ENCODE measurements around the gene EPS8L2. TPM values are rescaled to one million over a fixed set of nuclear protein-coding genes. Genes with fewer than 3 reads are reported as not detected.

The EPS8L2 gene
- total and polyA plus RNA-seq, 10 donors, result 4.2 to 14.7 (median 7.3) TPM

- Histone ChIP-seq H3K27ac (no peak overlapping the region), H3K27me3 (replicated peaks in 1 of 7) (no peaks in the 10 kb centered on the region), H3K9me3 (peaks cover 0 to 11% (median 2%) of the 10 kb centered on the region in 8 donors), H3K4me1 (peaks cover 0 to 19% (median 9%) of the 10 kb centered on the region in 6 donors), H3K4me3 (no peak overlapping the region), H3K36me3 (peaks cover 0 to 95% (median 40%) of the 10 kb centered on the region in 6 donors)
- 87 to 96% (median 93%) methylated on average over 3 of the region's 3 CpGs for WGBS, 5 donors
- TF ChIP-seq CTCF (IDR thresholded peaks at IDR 0.05 in 8 of 11, conservative IDR thresholded peaks at IDR 0.05 in 3 of 11) (no peak), POLR2A (IDR thresholded peaks at IDR 0.05) (no peak), POLR2AphosphoS5 (IDR thresholded peaks at IDR 0.05) (no peak)
- intact Hi-C loops (cut with DNase I; ENCODE audit: low total_unique reads), result no loop called here
- no peak for DNase-seq
Measured at GRCh38 chr11:678297-678696, 27.7 kb upstream of the EPS8L2 start.

- intact Hi-C loops (cut with DNase I; ENCODE audit: low total_unique reads), result no loop called here
- no peak for TF ChIP-seq POLR2A (IDR thresholded peaks at IDR 0.05)
- TF ChIP-seq POLR2AphosphoS5 (IDR thresholded peaks at IDR 0.05), result peak in 1 of 3 donors; percentile 38
- Histone ChIP-seq H3K27me3 (replicated peaks in 1 of 7) (no peaks in the 10 kb centered on the region), H3K27ac (peak overlapping the region in 5 of 8 donors; percentile 10 to 73 (median 55)), H3K4me1 (peaks cover 0 to 19% (median 9%) of the 10 kb centered on the region in 6 donors), H3K9me3 (peaks cover 0 to 11% (median 2%) of the 10 kb centered on the region in 8 donors), H3K4me3 (no peak overlapping the region), H3K36me3 (peaks cover 0 to 95% (median 38%) of the 10 kb centered on the region in 6 donors)
- no peak for DNase-seq
- WGBS, 5 donors, result 81 to 86% (median 84%) methylated on average over 35 to 36 of the region's 36 CpGs
Measured at GRCh38 chr11:679271-680207, 26.5 kb upstream of the EPS8L2 start.

- peaks cover 0 to 19% (median 9%) of the 10 kb centered on the region in 6 donors for H3K4me1 ChIP-seq
- intact Hi-C loops (cut with DNase I; ENCODE audit: low total_unique reads), result no loop called here
- no peak overlapping the region for H3K4me3 ChIP-seq
- H3K27ac ChIP-seq, result peak overlapping the region in 5 of 8 donors; percentile 10 to 73 (median 55)
- peaks cover 0 to 11% (median 2%) of the 10 kb centered on the region in 8 donors for H3K9me3 ChIP-seq
- no peaks in the 10 kb centered on the region for H3K27me3 ChIP-seq (replicated peaks in 1 of 7)
- 71 to 85% (median 78%) methylated on average over 18 to 19 of the region's 19 CpGs for WGBS, 5 donors
- peak; percentile 84 for DNase-seq
- peaks cover 0 to 95% (median 44%) of the 10 kb centered on the region in 6 donors for H3K36me3 ChIP-seq
- TF ChIP-seq POLR2A (IDR thresholded peaks at IDR 0.05) (no peak), POLR2AphosphoS5 (IDR thresholded peaks at IDR 0.05) (peak; percentile 62 to 75 (median 68))
Measured at GRCh38 chr11:680476-680875, 25.6 kb upstream of the EPS8L2 start.

- H3K36me3 ChIP-seq, result peaks cover 0 to 97% (median 47%) of the 10 kb centered on the region in 6 donors
- peak overlapping the region in 5 of 8 donors; percentile 10 to 73 (median 55) for H3K27ac ChIP-seq
- WGBS, 5 donors, result 85 to 91% (median 89%) methylated on average over 13 of the region's 13 CpGs
Measured at GRCh38 chr11:680970-681369, 25.1 kb upstream of the EPS8L2 start.

More at GRCh38 chr11:680970-681369, 25.1 kb upstream of the EPS8L2 start:
- DNase-seq, result no peak
- intact Hi-C loops (cut with DNase I; ENCODE audit: low total_unique reads), result no loop called here
- Histone ChIP-seq H3K9me3 (peaks cover 0 to 11% (median 2%) of the 10 kb centered on the region in 8 donors), H3K27me3 (replicated peaks in 1 of 7) (no peaks in the 10 kb centered on the region), H3K4me1 (peaks cover 0 to 19% (median 9%) of the 10 kb centered on the region in 6 donors), H3K4me3 (no peak overlapping the region)
- TF ChIP-seq POLR2A (IDR thresholded peaks at IDR 0.05), result no peak
- no peak for TF ChIP-seq CTCF (IDR thresholded peaks at IDR 0.05 in 8 of 11, conservative IDR thresholded peaks at IDR 0.05 in 3 of 11)
- no peak for TF ChIP-seq POLR2AphosphoS5 (IDR thresholded peaks at IDR 0.05)

All from spleen (tissue), 11 donors.